ENCODE measurements around the gene LRP5.

Gene LRP5

GRCh38 chr11:68423481-68423880, 111.1 kb downstream of the LRP5 start:
- H3K36me3 ChIP-seq (ENCODE audit: control insufficient read depth, low read length) = no peaks in the 10 kb centered on the region
- no peaks in the 10 kb centered on the region for H3F3A ChIP-seq (ENCODE audit: control insufficient read depth, insufficient read depth)
- TF ChIP-seq, protein P1, sequence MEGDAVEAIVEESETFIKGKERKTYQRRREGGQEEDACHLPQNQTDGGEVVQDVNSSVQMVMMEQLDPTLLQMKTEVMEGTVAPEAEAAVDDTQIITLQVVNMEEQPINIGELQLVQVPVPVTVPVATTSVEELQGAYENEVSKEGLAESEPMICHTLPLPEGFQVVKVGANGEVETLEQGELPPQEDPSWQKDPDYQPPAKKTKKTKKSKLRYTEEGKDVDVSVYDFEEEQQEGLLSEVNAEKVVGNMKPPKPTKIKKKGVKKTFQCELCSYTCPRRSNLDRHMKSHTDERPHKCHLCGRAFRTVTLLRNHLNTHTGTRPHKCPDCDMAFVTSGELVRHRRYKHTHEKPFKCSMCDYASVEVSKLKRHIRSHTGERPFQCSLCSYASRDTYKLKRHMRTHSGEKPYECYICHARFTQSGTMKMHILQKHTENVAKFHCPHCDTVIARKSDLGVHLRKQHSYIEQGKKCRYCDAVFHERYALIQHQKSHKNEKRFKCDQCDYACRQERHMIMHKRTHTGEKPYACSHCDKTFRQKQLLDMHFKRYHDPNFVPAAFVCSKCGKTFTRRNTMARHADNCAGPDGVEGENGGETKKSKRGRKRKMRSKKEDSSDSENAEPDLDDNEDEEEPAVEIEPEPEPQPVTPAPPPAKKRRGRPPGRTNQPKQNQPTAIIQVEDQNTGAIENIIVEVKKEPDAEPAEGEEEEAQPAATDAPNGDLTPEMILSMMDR (IDR thresholded peaks at IDR 0.05; ENCODE audit: low read depth, low read length, poor library complexity, severe bottlenecking) = no peak
- TF ChIP-seq EZH2phosphoT487 (IDR thresholded peaks at IDR 0.05; ENCODE audit: borderline replicate concordance, low read length) = no peak

DNA sequence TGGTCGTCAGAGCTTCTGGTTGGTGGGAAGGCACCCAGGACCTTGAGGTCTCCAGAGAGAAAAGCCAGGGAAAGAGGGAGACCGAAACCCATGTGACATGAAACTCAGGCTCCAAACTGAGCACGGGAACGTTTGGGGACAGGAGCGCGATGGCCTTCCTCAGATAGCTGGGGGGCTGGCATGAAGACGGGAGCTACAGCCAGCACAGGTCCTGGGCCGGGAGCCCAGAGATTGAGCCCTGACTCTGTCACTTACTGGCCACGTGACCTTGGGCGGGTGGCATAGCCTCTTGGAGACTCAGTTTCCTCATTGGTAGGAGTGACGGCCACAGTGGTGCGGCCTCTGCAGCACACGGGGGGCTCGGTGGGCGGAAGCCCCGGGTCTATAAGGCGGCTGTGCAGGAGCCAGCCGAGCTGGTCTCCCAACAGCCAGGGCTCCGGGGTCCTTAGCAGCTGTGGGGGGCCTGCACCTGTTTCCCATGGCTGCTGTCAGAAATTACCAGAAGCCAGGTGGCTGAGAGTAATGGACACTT, 111.8 kb downstream of the LRP5 start:
- Histone ChIP-seq H3K4me1 (ENCODE audit: control insufficient read depth, low read length) (no peaks in the 10 kb centered on the region), H3K79me2 (ENCODE audit: control insufficient read depth, low read length) (no peaks in the 10 kb centered on the region), H3K27me3 (ENCODE audit: control insufficient read depth, low read length) (no peaks in the 10 kb centered on the region), H3K4me2 (ENCODE audit: low read length) (no peak overlapping the region), H3K27ac (ENCODE audit: low read depth, low read length) (no peak overlapping the region), H3K36me3 (ENCODE audit: control insufficient read depth, low read length) (no peaks in the 10 kb centered on the region), H3K4me3 (ENCODE audit: low read length) (no peak overlapping the region), H3K9me3 (ENCODE audit: control insufficient read depth, insufficient read depth, low read length) (no peaks in the 10 kb centered on the region), H3F3A (ENCODE audit: control insufficient read depth, insufficient read depth) (no peaks in the 10 kb centered on the region), H3K9me2 (replicated peaks; ENCODE audit: control insufficient read depth, low read length) (no peaks in the 10 kb centered on the region), H4K20me1 (ENCODE audit: control insufficient read depth, insufficient read depth, low read depth, low read length) (no peaks in the 10 kb centered on the region)
- TF ChIP-seq, protein P1 (IDR thresholded peaks at IDR 0.05; ENCODE audit: low read depth, low read length, poor library complexity, severe bottlenecking) = no peak
- no peak for TF ChIP-seq EZH2phosphoT487 (IDR thresholded peaks at IDR 0.05; ENCODE audit: borderline replicate concordance, low read length)

More at GRCh38 chr11:68423481-68423880, 111.1 kb downstream of the LRP5 start:
- no peak overlapping the region for H3K4me2 ChIP-seq (ENCODE audit: low read length)
- no peaks in the 10 kb centered on the region for H3K9me2 ChIP-seq (replicated peaks; ENCODE audit: control insufficient read depth, low read length)
- no peaks in the 10 kb centered on the region for H3K4me1 ChIP-seq (ENCODE audit: control insufficient read depth, low read length)
- H4K20me1 ChIP-seq (ENCODE audit: control insufficient read depth, insufficient read depth, low read depth, low read length) = no peaks in the 10 kb centered on the region
- H3K4me3 ChIP-seq (ENCODE audit: low read length) = no peak overlapping the region
- no peaks in the 10 kb centered on the region for H3K79me2 ChIP-seq (ENCODE audit: control insufficient read depth, low read length)
- no peaks in the 10 kb centered on the region for H3K27me3 ChIP-seq (ENCODE audit: control insufficient read depth, low read length)
- H3K27ac ChIP-seq (ENCODE audit: low read depth, low read length) = no peak overlapping the region
- no peaks in the 10 kb centered on the region for H3K9me3 ChIP-seq (ENCODE audit: control insufficient read depth, insufficient read depth, low read length)

DNA sequence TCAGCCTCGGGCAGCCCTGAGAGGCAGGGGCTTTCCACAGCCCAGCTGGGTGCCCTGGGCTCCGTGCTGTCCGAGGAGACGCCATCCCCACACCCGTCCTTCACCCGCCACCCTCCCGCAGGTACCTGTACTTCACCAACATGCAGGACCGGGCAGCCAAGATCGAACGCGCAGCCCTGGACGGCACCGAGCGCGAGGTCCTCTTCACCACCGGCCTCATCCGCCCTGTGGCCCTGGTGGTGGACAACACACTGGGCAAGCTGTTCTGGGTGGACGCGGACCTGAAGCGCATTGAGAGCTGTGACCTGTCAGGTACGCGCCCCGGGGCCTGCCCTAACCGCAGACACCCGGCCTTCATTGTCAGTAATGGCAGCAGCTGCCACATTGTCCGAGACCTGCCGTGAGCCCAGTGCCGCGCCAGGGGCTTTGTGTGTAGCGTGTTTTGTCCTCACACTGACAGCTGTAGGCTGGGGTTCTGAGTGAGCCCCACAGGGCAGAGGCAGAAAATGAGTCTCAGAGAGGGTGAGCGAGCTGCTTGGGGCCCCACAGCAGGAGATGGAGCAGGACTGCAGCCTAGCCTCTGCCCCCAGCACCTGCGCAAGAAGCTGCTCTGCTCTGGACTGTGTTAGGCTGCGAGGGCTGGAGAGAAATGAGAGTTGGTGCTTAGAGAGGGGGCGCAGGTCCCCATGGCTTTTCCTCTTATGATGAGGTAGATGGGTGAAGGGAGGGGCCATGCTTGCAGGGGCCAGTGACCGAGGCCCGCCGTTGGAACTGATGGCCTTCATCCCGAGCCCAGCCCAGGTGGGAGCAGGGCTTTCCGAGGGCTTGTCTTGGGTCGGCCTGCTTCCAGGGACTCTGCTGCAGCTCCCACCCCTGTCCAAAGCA, 112.8 kb downstream of the LRP5 start:
- Histone ChIP-seq H3K4me1 (ENCODE audit: control insufficient read depth, low read length) (no peaks in the 10 kb centered on the region), H3K4me3 (ENCODE audit: low read length) (no peak overlapping the region), H3K9me3 (ENCODE audit: control insufficient read depth, insufficient read depth, low read length) (peaks cover 6% of the 10 kb centered on the region), H3K27me3 (ENCODE audit: control insufficient read depth, low read length) (no peaks in the 10 kb centered on the region), H3K4me2 (ENCODE audit: low read length) (no peak overlapping the region), H4K20me1 (ENCODE audit: control insufficient read depth, insufficient read depth, low read depth, low read length) (no peaks in the 10 kb centered on the region), H3K79me2 (ENCODE audit: control insufficient read depth, low read length) (no peaks in the 10 kb centered on the region), H3F3A (ENCODE audit: control insufficient read depth, insufficient read depth) (no peaks in the 10 kb centered on the region), H3K36me3 (ENCODE audit: control insufficient read depth, low read length) (peaks cover 7% of the 10 kb centered on the region; the same call in 1 of the 2 replicates), H3K9me2 (replicated peaks; ENCODE audit: control insufficient read depth, low read length) (no peaks in the 10 kb centered on the region), H3K27ac (ENCODE audit: low read depth, low read length) (no peak overlapping the region)
- no peak for TF ChIP-seq EZH2phosphoT487 (IDR thresholded peaks at IDR 0.05; ENCODE audit: borderline replicate concordance, low read length)
- TF ChIP-seq, protein P1 (IDR thresholded peaks at IDR 0.05; ENCODE audit: low read depth, low read length, poor library complexity, severe bottlenecking) = no peak
